IPS DF 6.9 (cell line): ENCODE results near the gene FBXW2.
A peak's percentile ranks its signal among the peaks of the same experiment; 100 is the strongest.

Experiments
- DNase-seq: peaks from one replicate; pipeline ENCODE4 v3.0.0-alpha.2; 2013; ENCODE audit warnings: low read depth, low spot score
- H3K27ac ChIP-seq: one replicate; pipeline ENCODE4 v1.5.1; 2013; ENCODE audit warnings: low read length, control low read depth
- H3K27me3 ChIP-seq: 2 replicates; pipeline ENCODE4 v1.6.1; 2013; ENCODE audit warnings: mild to moderate bottlenecking, low read length; ENCODE audit not compliant: control insufficient read depth, insufficient read depth
- H3K36me3 ChIP-seq: 2 replicates; pipeline ENCODE4 v1.6.1; 2013; ENCODE audit warnings: low read length; ENCODE audit not compliant: control insufficient read depth, insufficient read depth
- H3K4me1 ChIP-seq: 2 replicates; pipeline ENCODE4 v1.6.1; 2013; ENCODE audit warnings: low read length; ENCODE audit not compliant: control insufficient read depth, insufficient read depth
- H3K4me3 ChIP-seq: 2 replicates; pipeline ENCODE4 v1.5.1; 2013; ENCODE audit warnings: mild to moderate bottlenecking, low read length
- H3K9me3 ChIP-seq: 2 replicates; pipeline ENCODE4 v1.6.1; 2013; ENCODE audit warnings: low read length, inconsistent platforms; ENCODE audit not compliant: control insufficient read depth, insufficient read depth
- WGBS: extraction: QIAGEN DNeasy Blood & Tissue Kit; methylation state at CpG from one replicate; pipeline ENCODE4 v1.1.7; 2013; ENCODE audit warnings: mixed read lengths, missing lambda C conversion rate; ENCODE audit not compliant: insufficient read length, insufficient coverage; 5-methylcytosine and 5-hydroxymethylcytosine counted together

Gene FBXW2

GRCh38 chr9:120767451-120767850 is 25.8 kb downstream of the FBXW2 start:
- no peak overlapping the region for H3K4me3 ChIP-seq
- H3K27ac ChIP-seq: no peak overlapping the region
- DNase-seq: no peak
- H3K4me1 ChIP-seq: no peaks in the 10 kb centered on the region
- H3K27me3 ChIP-seq: no peaks in the 10 kb centered on the region; the same call in 1 of the 2 replicates
- H3K9me3 ChIP-seq: no peaks in the 10 kb centered on the region
- peaks cover 11% of the 10 kb centered on the region; the same call in 1 of the 2 replicates for H3K36me3 ChIP-seq
- WGBS: 100% methylated on average over 1 of the region's 3 CpGs

GRCh38 chr9:120765910-120766425 is 27.2 kb downstream of the FBXW2 start:
- H3K36me3 ChIP-seq: peaks cover 8% of the 10 kb centered on the region; the same call in 1 of the 2 replicates

GRCh38 chr9:120764476-120764875 is 28.7 kb downstream of the FBXW2 start:
- Histone ChIP-seq H3K27ac (no peak overlapping the region), H3K36me3 (peaks cover 9% of the 10 kb centered on the region; the same call in 1 of the 2 replicates), H3K4me3 (no peak overlapping the region), H3K4me1 (no peaks in the 10 kb centered on the region), H3K27me3 (no peaks in the 10 kb centered on the region; the same call in 1 of the 2 replicates), H3K9me3 (no peaks in the 10 kb centered on the region)
- WGBS: no CpG with 5 or more reads among the region's 11 CpGs
- DNase-seq: no peak

More at GRCh38 chr9:120765910-120766425, 27.2 kb downstream of the FBXW2 start:
- Histone ChIP-seq H3K27me3 (no peaks in the 10 kb centered on the region; the same call in 1 of the 2 replicates), H3K9me3 (no peaks in the 10 kb centered on the region), H3K4me1 (no peaks in the 10 kb centered on the region), H3K4me3 (no peak overlapping the region), H3K27ac (no peak overlapping the region)
- WGBS: no CpG with 5 or more reads among the region's 1 CpG
- no peak for DNase-seq

- Histone ChIP-seq H3K4me3 (no peak overlapping the region), H3K9me3 (no peaks in the 10 kb centered on the region), H3K36me3 (peaks cover 7% of the 10 kb centered on the region; the same call in 1 of the 2 replicates), H3K27ac (no peak overlapping the region), H3K27me3 (no peaks in the 10 kb centered on the region; the same call in 1 of the 2 replicates), H3K4me1 (no peaks in the 10 kb centered on the region)
- DNase-seq: no peak
- no CpG with 5 or more reads among the region's 2 CpGs for WGBS
These were observed 32.2 kb downstream of the FBXW2 start for GRCh38 chr9:120761006-120761405.

GRCh38 chr9:120759755-120760400 is 33.3 kb downstream of the FBXW2 start:
- no CpG with 5 or more reads among the region's 9 CpGs for WGBS
- H3K27me3 ChIP-seq: no peaks in the 10 kb centered on the region
- DNase-seq: no peak
- no peaks in the 10 kb centered on the region for H3K9me3 ChIP-seq
- no peak overlapping the region for H3K27ac ChIP-seq
- no peak overlapping the region for H3K4me3 ChIP-seq
- H3K36me3 ChIP-seq: peaks cover 7% of the 10 kb centered on the region; the same call in 1 of the 2 replicates
- H3K4me1 ChIP-seq: no peaks in the 10 kb centered on the region

- no peaks in the 10 kb centered on the region for H3K4me1 ChIP-seq
- peaks cover 2% of the 10 kb centered on the region; the same call in 1 of the 2 replicates for H3K36me3 ChIP-seq
- no peak overlapping the region for H3K4me3 ChIP-seq
- H3K9me3 ChIP-seq: no peaks in the 10 kb centered on the region
- no peaks in the 10 kb centered on the region for H3K27me3 ChIP-seq
- no peak for DNase-seq
- no CpG with 5 or more reads among the region's 3 CpGs for WGBS
- H3K27ac ChIP-seq: no peak overlapping the region
These were observed 34.7 kb downstream of the FBXW2 start for GRCh38 chr9:120758544-120758943.

- DNase-seq: no peak
- Histone ChIP-seq H3K27me3 (no peaks in the 10 kb centered on the region), H3K9me3 (no peaks in the 10 kb centered on the region), H3K4me1 (no peaks in the 10 kb centered on the region), H3K27ac (no peak overlapping the region), H3K4me3 (no peak overlapping the region), H3K36me3 (peaks cover 2% of the 10 kb centered on the region; the same call in 1 of the 2 replicates)
- WGBS: no CpG with 5 or more reads among the region's 6 CpGs
These were observed 35.9 kb downstream of the FBXW2 start for GRCh38 chr9:120757026-120757913.

- H3K4me1 ChIP-seq: no peaks in the 10 kb centered on the region
- H3K4me3 ChIP-seq: no peak overlapping the region
- no peaks in the 10 kb centered on the region for H3K27me3 ChIP-seq
- DNase-seq: no peak
- WGBS: no CpG with 5 or more reads among the region's 1 CpG
- no peaks in the 10 kb centered on the region for H3K9me3 ChIP-seq
- H3K36me3 ChIP-seq: peaks cover 2% of the 10 kb centered on the region; the same call in 1 of the 2 replicates
- no peak overlapping the region for H3K27ac ChIP-seq
These were observed 36.7 kb downstream of the FBXW2 start for GRCh38 chr9:120756531-120756930.

GRCh38 chr9:120755810-120756434 is 37.3 kb downstream of the FBXW2 start:
- Histone ChIP-seq H3K27ac (no peak overlapping the region), H3K27me3 (no peaks in the 10 kb centered on the region), H3K9me3 (no peaks in the 10 kb centered on the region), H3K4me3 (no peak overlapping the region), H3K36me3 (peaks cover 2% of the 10 kb centered on the region; the same call in 1 of the 2 replicates), H3K4me1 (no peaks in the 10 kb centered on the region)
- DNase-seq: peak; percentile 27
- WGBS: no CpG with 5 or more reads among the region's 6 CpGs

- Histone ChIP-seq H3K27me3 (no peaks in the 10 kb centered on the region), H3K4me3 (no peak overlapping the region), H3K9me3 (no peaks in the 10 kb centered on the region), H3K4me1 (no peaks in the 10 kb centered on the region), H3K36me3 (peaks cover 2% of the 10 kb centered on the region; the same call in 1 of the 2 replicates), H3K27ac (no peak overlapping the region)
- DNase-seq: no peak
- WGBS: no CpG with 5 or more reads among the region's 2 CpGs
These were observed 38.2 kb downstream of the FBXW2 start for GRCh38 chr9:120755044-120755443.
